Activated T-helper 1 cell treated with anti-CD3 and anti-CD28 coated beads, Interleukin-12 subunit alpha, Interleukin-12 subunit beta, Interleukin-2, Interleukin-4 antibody, amounts not matched to agents 30 ng/mL and 10 ng/mL and 1 ng/mL, durations not matched to agents 14 hours and 24 hours and 36 hours (primary cell): Measurements from ENCODE around the gene IQCK. TPM values are rescaled to one million over a fixed set of nuclear protein-coding genes. Genes with fewer than 3 reads are reported as not detected.

Experiments used
- DNase-seq: peaks from one replicate; pipeline ENCODE4 v3.0.0; 2021; ENCODE audit warnings: low spot score
- H3K27ac Mint-ChIP-seq: one replicate; pipeline ENCODE4 v1.8.0; 2021; ENCODE audit warnings: mild to moderate bottlenecking, mixed read lengths
- H3K27me3 Mint-ChIP-seq: one replicate; pipeline ENCODE4 v1.8.0; 2022; ENCODE audit warnings: mild to moderate bottlenecking, moderate library complexity, mixed read lengths; ENCODE audit not compliant: insufficient read depth
- H3K36me3 Mint-ChIP-seq: one replicate; pipeline ENCODE4 v1.8.0; 2021; ENCODE audit warnings: low read depth, mixed read lengths
- H3K4me1 Mint-ChIP-seq: one replicate; pipeline ENCODE4 v1.8.0; 2021; ENCODE audit warnings: low read depth, mixed read lengths
- H3K4me3 Mint-ChIP-seq: one replicate; pipeline ENCODE4 v1.8.0; 2021; ENCODE audit warnings: mild to moderate bottlenecking, moderate library complexity, mixed read lengths
- H3K9me3 Mint-ChIP-seq: one replicate; pipeline ENCODE4 v1.8.0; 2021; ENCODE audit warnings: mixed read lengths
- intact Hi-C: fragments of 100-400 bp; cut with micrococcal nuclease; formaldehyde crosslinking; loops from one replicate; pipeline ENCODE4 v1.15.1; 2024
- total RNA-seq: library from RNA; stranded (reverse); gene quantifications from 2 replicates; pipeline ENCODE4 v1.2.3, GENCODE V29; 2022

The IQCK gene
- total RNA-seq, 1 donor from 2014 or later = 2.0 TPM

GRCh38 chr16:19810817-19811731, 93.0 kb downstream of the IQCK start:
- no peak for DNase-seq
- no peak overlapping the region for H3K4me3 Mint-ChIP-seq
- peaks cover 11% of the 10 kb centered on the region for H3K9me3 Mint-ChIP-seq
- H3K27ac Mint-ChIP-seq = no peak overlapping the region
- peaks cover 12% of the 10 kb centered on the region for H3K4me1 Mint-ChIP-seq
- intact Hi-C loops = no loop called here
- H3K27me3 Mint-ChIP-seq = peaks cover 3% of the 10 kb centered on the region
- no peaks in the 10 kb centered on the region for H3K36me3 Mint-ChIP-seq

GRCh38 chr16:19812986-19813385, 94.9 kb downstream of the IQCK start:
- Mint-ChIP-seq H3K27me3 (peaks cover 6% of the 10 kb centered on the region), H3K9me3 (peaks cover 4% of the 10 kb centered on the region), H3K27ac (no peak overlapping the region), H3K36me3 (no peaks in the 10 kb centered on the region), H3K4me1 (peaks cover 12% of the 10 kb centered on the region), H3K4me3 (no peak overlapping the region)
- intact Hi-C loops = no loop called here
- DNase-seq = no peak

GRCh38 chr16:19815418-19815817, 97.3 kb downstream of the IQCK start:
- peaks cover 6% of the 10 kb centered on the region for H3K27me3 Mint-ChIP-seq
- H3K4me1 Mint-ChIP-seq = no peaks in the 10 kb centered on the region
- no peak overlapping the region for H3K4me3 Mint-ChIP-seq
- H3K9me3 Mint-ChIP-seq = peaks cover 4% of the 10 kb centered on the region
- H3K27ac Mint-ChIP-seq = no peak overlapping the region
- H3K36me3 Mint-ChIP-seq = no peaks in the 10 kb centered on the region
- DNase-seq = no peak
- intact Hi-C loops = no loop called here

GRCh38 chr16:19817122-19817521, 99.1 kb downstream of the IQCK start:
- DNase-seq = no peak
- no peaks in the 10 kb centered on the region for H3K4me1 Mint-ChIP-seq
- no peak overlapping the region for H3K4me3 Mint-ChIP-seq
- peaks cover 5% of the 10 kb centered on the region for H3K27me3 Mint-ChIP-seq
- intact Hi-C loops = no loop called here
- no peak overlapping the region for H3K27ac Mint-ChIP-seq
- no peaks in the 10 kb centered on the region for H3K36me3 Mint-ChIP-seq
- peaks cover 4% of the 10 kb centered on the region for H3K9me3 Mint-ChIP-seq

- no peak overlapping the region for H3K27ac Mint-ChIP-seq
- H3K27me3 Mint-ChIP-seq = peaks cover 5% of the 10 kb centered on the region
- H3K4me3 Mint-ChIP-seq = no peak overlapping the region
- H3K36me3 Mint-ChIP-seq = no peaks in the 10 kb centered on the region
- DNase-seq = no peak
- no peaks in the 10 kb centered on the region for H3K4me1 Mint-ChIP-seq
- intact Hi-C loops = no loop called here
- peaks cover 4% of the 10 kb centered on the region for H3K9me3 Mint-ChIP-seq
Measured at GRCh38 chr16:19817875-19818274, 99.8 kb downstream of the IQCK start.

- no peak overlapping the region for H3K27ac Mint-ChIP-seq
- H3K27me3 Mint-ChIP-seq = no peaks in the 10 kb centered on the region
- no peak for DNase-seq
- H3K9me3 Mint-ChIP-seq = no peaks in the 10 kb centered on the region
- H3K4me3 Mint-ChIP-seq = no peak overlapping the region
- no peaks in the 10 kb centered on the region for H3K4me1 Mint-ChIP-seq
- no peaks in the 10 kb centered on the region for H3K36me3 Mint-ChIP-seq
- intact Hi-C loops = no loop called here
Measured at GRCh38 chr16:19822533-19822932, 104.5 kb downstream of the IQCK start.

GRCh38 chr16:19823322-19823721, 105.3 kb downstream of the IQCK start:
- no peak overlapping the region for H3K27ac Mint-ChIP-seq
- no peak for DNase-seq
- intact Hi-C loops = no loop called here
- H3K27me3 Mint-ChIP-seq = no peaks in the 10 kb centered on the region
- no peaks in the 10 kb centered on the region for H3K4me1 Mint-ChIP-seq
- no peaks in the 10 kb centered on the region for H3K36me3 Mint-ChIP-seq
- no peaks in the 10 kb centered on the region for H3K9me3 Mint-ChIP-seq
- no peak overlapping the region for H3K4me3 Mint-ChIP-seq

- intact Hi-C loops = no loop called here
- Mint-ChIP-seq H3K9me3 (no peaks in the 10 kb centered on the region), H3K4me3 (no peak overlapping the region), H3K27me3 (no peaks in the 10 kb centered on the region), H3K36me3 (no peaks in the 10 kb centered on the region), H3K4me1 (no peaks in the 10 kb centered on the region), H3K27ac (no peak overlapping the region)
- no peak for DNase-seq
Measured at GRCh38 chr16:19824216-19824615, 106.1 kb downstream of the IQCK start.

GRCh38 chr16:19829844-19830692, 112.0 kb downstream of the IQCK start:
- DNase-seq = no peak
- Mint-ChIP-seq H3K4me3 (no peak overlapping the region), H3K27ac (no peak overlapping the region), H3K36me3 (no peaks in the 10 kb centered on the region), H3K27me3 (no peaks in the 10 kb centered on the region), H3K4me1 (no peaks in the 10 kb centered on the region), H3K9me3 (no peaks in the 10 kb centered on the region)
- intact Hi-C loops = no loop called here

- Mint-ChIP-seq H3K36me3 (no peaks in the 10 kb centered on the region), H3K9me3 (no peaks in the 10 kb centered on the region), H3K4me3 (no peak overlapping the region), H3K27ac (no peak overlapping the region), H3K27me3 (no peaks in the 10 kb centered on the region), H3K4me1 (no peaks in the 10 kb centered on the region)
- DNase-seq = no peak
- intact Hi-C loops = no loop called here
Measured at GRCh38 chr16:19830902-19831560, 113.0 kb downstream of the IQCK start.

GRCh38 chr16:19831678-19832077, 113.6 kb downstream of the IQCK start:
- DNase-seq = no peak
- Mint-ChIP-seq H3K36me3 (no peaks in the 10 kb centered on the region), H3K27me3 (no peaks in the 10 kb centered on the region), H3K27ac (no peak overlapping the region), H3K9me3 (no peaks in the 10 kb centered on the region), H3K4me3 (no peak overlapping the region), H3K4me1 (no peaks in the 10 kb centered on the region)
- intact Hi-C loops = no loop called here

GRCh38 chr16:19833176-19833575, 115.1 kb downstream of the IQCK start:
- intact Hi-C loops = no loop called here
- Mint-ChIP-seq H3K9me3 (no peaks in the 10 kb centered on the region), H3K4me1 (no peaks in the 10 kb centered on the region), H3K4me3 (no peak overlapping the region), H3K27ac (no peak overlapping the region), H3K36me3 (no peaks in the 10 kb centered on the region), H3K27me3 (no peaks in the 10 kb centered on the region)
- no peak for DNase-seq

GRCh38 chr16:19833581-19833980, 115.5 kb downstream of the IQCK start:
- Mint-ChIP-seq H3K9me3 (no peaks in the 10 kb centered on the region), H3K36me3 (no peaks in the 10 kb centered on the region), H3K27me3 (no peaks in the 10 kb centered on the region), H3K4me3 (no peak overlapping the region), H3K27ac (no peak overlapping the region), H3K4me1 (no peaks in the 10 kb centered on the region)
- DNase-seq = no peak
- intact Hi-C loops = no loop called here
